Mucosa of descending colon (tissue), 3 donors: ENCODE data around the gene RAF1. TPM values are rescaled to one million over a fixed set of nuclear protein-coding genes. Genes with fewer than 3 reads are reported as not detected.

Experiments
- ATAC-seq: fragments of 200-7000 bp; cut with Tn5 transposase; one replicate; pipeline ENCODE4 v1.9.1; 2020; ENCODE audit warnings: mild to moderate bottlenecking, moderate library complexity
- DNase-seq, 3 donors: peaks; one replicate each; pipeline ENCODE4 v3.0.0-alpha.2; 2020
- H3K36me3 ChIP-seq: fragments of 200-600 bp; one replicate; pipeline ENCODE4 v1.8.0; 2021; ENCODE audit warnings: low read depth, mild to moderate bottlenecking
- H3K4me1 ChIP-seq: fragments of 200-600 bp; one replicate; pipeline ENCODE4 v1.8.0; 2021; ENCODE audit warnings: low read depth, mild to moderate bottlenecking
- H3K4me3 ChIP-seq: fragments of 200-600 bp; one replicate; pipeline ENCODE4 v1.8.0; 2021; ENCODE audit warnings: mild to moderate bottlenecking
- H3K9me3 ChIP-seq: fragments of 200-600 bp; one replicate; pipeline ENCODE4 v1.8.0; 2021; ENCODE audit warnings: mild to moderate bottlenecking
- CTCF ChIP-seq: fragments of 200-600 bp; IDR thresholded peaks from one replicate; pipeline ENCODE4 v1.8.0; 2022; ENCODE audit warnings: antibody characterized with exemption, mild to moderate bottlenecking
- intact Hi-C, 2 donors: fragments of 100-400 bp; cut with DNase I in 1 of 2; cut with micrococcal nuclease in 1 of 2; formaldehyde crosslinking; loops; one replicate each; pipeline versions ENCODE4 v1.11.0 to v1.11.1; 2022; cut with DNase I, micrococcal nuclease
- total RNA-seq, 3 donors: library from RNA; stranded (reverse); fragmentation: NEBNext Ultra II Directional in 2 of 3; extraction: Animal tissue kit (Norgen Biotek cat#: 25700) in 2 of 3; gene quantifications; one replicate each; pipeline versions ENCODE4 v1.2.1 to v1.2.4, GENCODE V29; 2021 to 2023
- donor health status: DM: no; HTN: no; CAD: no; lungs with moderate emphysema.
- donor health status: DM: no; HTN: no; CAD: no.
- donor health status: DM: no; HTN: yes; CAD: no.

Gene RAF1
- total RNA-seq, 3 donors from 2014 or later = 75.4 to 99.7 (median 76.9) TPM

GRCh38 chr3:12608376-12608775 is 55.5 kb downstream of the RAF1 start:
- no peaks in the 10 kb centered on the region for H3K9me3 ChIP-seq
- no peaks in the 10 kb centered on the region for H3K36me3 ChIP-seq
- DNase-seq = no peak
- intact Hi-C loops = no loop called here
- no peak overlapping the region for H3K4me3 ChIP-seq
- TF ChIP-seq CTCF = no peak
- no peak for ATAC-seq
- no peaks in the 10 kb centered on the region for H3K4me1 ChIP-seq

GRCh38 chr3:12603969-12604368 is 59.9 kb downstream of the RAF1 start:
- no peak for DNase-seq
- intact Hi-C loops = no loop called here
- Histone ChIP-seq H3K9me3 (no peaks in the 10 kb centered on the region), H3K4me1 (no peaks in the 10 kb centered on the region), H3K4me3 (no peak overlapping the region), H3K36me3 (no peaks in the 10 kb centered on the region)
- no peak for ATAC-seq
- no peak for TF ChIP-seq CTCF

- Histone ChIP-seq H3K36me3 (no peaks in the 10 kb centered on the region), H3K4me3 (no peak overlapping the region), H3K4me1 (no peaks in the 10 kb centered on the region), H3K9me3 (no peaks in the 10 kb centered on the region)
- intact Hi-C loops = no loop called here
- DNase-seq (no peak), ATAC-seq (no peak)
- no peak for TF ChIP-seq CTCF
Measured at GRCh38 chr3:12601072-12601471, 62.8 kb downstream of the RAF1 start.

GRCh38 chr3:12598890-12599289 is 65.0 kb downstream of the RAF1 start:
- no peak for TF ChIP-seq CTCF

GRCh38 chr3:12593473-12593872 is 70.4 kb downstream of the RAF1 start:
- intact Hi-C loops = no loop called here
- no peak for TF ChIP-seq CTCF
- no peaks in the 10 kb centered on the region for H3K4me1 ChIP-seq
- peaks cover 6% of the 10 kb centered on the region for H3K36me3 ChIP-seq
- H3K9me3 ChIP-seq = no peaks in the 10 kb centered on the region
- ATAC-seq (no peak), DNase-seq (no peak)
- no peak overlapping the region for H3K4me3 ChIP-seq

More at GRCh38 chr3:12598890-12599289, 65.0 kb downstream of the RAF1 start:
- Histone ChIP-seq H3K9me3 (no peaks in the 10 kb centered on the region), H3K4me3 (no peak overlapping the region), H3K36me3 (no peaks in the 10 kb centered on the region), H3K4me1 (no peaks in the 10 kb centered on the region)
- intact Hi-C loops = no loop called here
- ATAC-seq (no peak), DNase-seq (no peak)

GRCh38 chr3:12591997-12592715 is 71.8 kb downstream of the RAF1 start:
- TF ChIP-seq CTCF = no peak
- DNase-seq (no peak), ATAC-seq (no peak)
- intact Hi-C loops = no loop called here
- peaks cover 6% of the 10 kb centered on the region for H3K36me3 ChIP-seq
- H3K4me3 ChIP-seq = no peak overlapping the region
- no peaks in the 10 kb centered on the region for H3K9me3 ChIP-seq
- H3K4me1 ChIP-seq = no peaks in the 10 kb centered on the region
